Activated B cell treated with CpG ODN at 0.5 μM for 24 hours (primary cell): ENCODE measurements around the gene SMARCA4. TPM values are rescaled to one million over a fixed set of nuclear protein-coding genes. Genes with fewer than 3 reads are reported as not detected.

Experiments
- ATAC-seq: fragments of 200-7000 bp; cut with Tn5 transposase; one replicate; pipeline ENCODE4 v1.10.0; 2021; ENCODE audit warnings: low read depth, mild to moderate bottlenecking, moderate library complexity
- CTCF ChIA-PET: fragments of 350-600 bp; sonication (Branson Sonifier 250); formaldehyde crosslinking; loops from one replicate; lab custom pipeline; 2021; ENCODE audit warnings: antibody characterized with exemption; lab: Charles Lee
- POLR2A ChIA-PET: fragments of 350-600 bp; sonication (Branson Sonifier 250); formaldehyde crosslinking; loops from one replicate; lab custom pipeline; 2021; ENCODE audit warnings: antibody characterized with exemption; lab: Charles Lee
- DNase-seq: peaks from one replicate; pipeline ENCODE4 v3.0.0; 2022
- H3K27ac Mint-ChIP-seq: one replicate; pipeline ENCODE4 v1.8.0; 2020; ENCODE audit warnings: mixed read lengths
- H3K27me3 Mint-ChIP-seq: one replicate; pipeline ENCODE4 v1.8.0; 2021; ENCODE audit warnings: mixed read lengths
- H3K36me3 Mint-ChIP-seq: one replicate; pipeline ENCODE4 v1.8.0; 2021; ENCODE audit warnings: low read depth, mixed read lengths
- H3K4me1 Mint-ChIP-seq: one replicate; pipeline ENCODE4 v1.8.0; 2021; ENCODE audit warnings: mixed read lengths
- H3K4me3 Mint-ChIP-seq: one replicate; pipeline ENCODE4 v1.8.0; 2020; ENCODE audit warnings: mild to moderate bottlenecking, mixed read lengths
- H3K9me3 Mint-ChIP-seq: one replicate; pipeline ENCODE4 v1.8.0; 2020; ENCODE audit warnings: mixed read lengths
- intact Hi-C: fragments of 100-400 bp; cut with micrococcal nuclease; formaldehyde crosslinking; loops from one replicate; pipeline ENCODE4 v1.15.1; 2024
- total RNA-seq: library from RNA; stranded (reverse); gene quantifications from 2 replicates; pipeline ENCODE4 v1.2.3, GENCODE V29; 2022
- TF ChIP-seq, protein P1 (sequence below): fragments of 200-600 bp; IDR thresholded peaks from one replicate; pipeline ENCODE4 v1.8.0; 2022; ENCODE audit warnings: antibody characterized with exemption, mild to moderate bottlenecking

Gene SMARCA4
- total RNA-seq, 1 donor from 2014 or later = 93.6 TPM

- H3K27ac Mint-ChIP-seq = no peak overlapping the region
- ChIA-PET CTCF (interaction anchor here (1.0 to 1.7 kb wide), 2 partner anchors 9 to 82 kb away, joined by 6 to 9 read pairs; no protein-coding TSS in a partner anchor), POLR2A (no interaction called here)
These were observed 83.6 kb downstream of the SMARCA4 start for GRCh38 chr19:11044431-11044830.

GRCh38 chr19:11045536-11045935 lies 84.7 kb downstream of the SMARCA4 start:
- POLR2A ChIA-PET = interaction anchor here (0.6 to 1.0 kb wide), 2 partner anchors 9 to 178 kb away, joined by 3 to 5 read pairs; no protein-coding TSS in a partner anchor
- ATAC-seq (no peak), DNase-seq (no peak)
- Mint-ChIP-seq H3K4me3 (no peak overlapping the region), H3K9me3 (no peaks in the 10 kb centered on the region), H3K36me3 (peaks cover 39% of the 10 kb centered on the region), H3K27me3 (peaks cover 8% of the 10 kb centered on the region), H3K4me1 (peaks cover 49% of the 10 kb centered on the region), H3K27ac (no peak overlapping the region)
- TF ChIP-seq, protein P1, sequence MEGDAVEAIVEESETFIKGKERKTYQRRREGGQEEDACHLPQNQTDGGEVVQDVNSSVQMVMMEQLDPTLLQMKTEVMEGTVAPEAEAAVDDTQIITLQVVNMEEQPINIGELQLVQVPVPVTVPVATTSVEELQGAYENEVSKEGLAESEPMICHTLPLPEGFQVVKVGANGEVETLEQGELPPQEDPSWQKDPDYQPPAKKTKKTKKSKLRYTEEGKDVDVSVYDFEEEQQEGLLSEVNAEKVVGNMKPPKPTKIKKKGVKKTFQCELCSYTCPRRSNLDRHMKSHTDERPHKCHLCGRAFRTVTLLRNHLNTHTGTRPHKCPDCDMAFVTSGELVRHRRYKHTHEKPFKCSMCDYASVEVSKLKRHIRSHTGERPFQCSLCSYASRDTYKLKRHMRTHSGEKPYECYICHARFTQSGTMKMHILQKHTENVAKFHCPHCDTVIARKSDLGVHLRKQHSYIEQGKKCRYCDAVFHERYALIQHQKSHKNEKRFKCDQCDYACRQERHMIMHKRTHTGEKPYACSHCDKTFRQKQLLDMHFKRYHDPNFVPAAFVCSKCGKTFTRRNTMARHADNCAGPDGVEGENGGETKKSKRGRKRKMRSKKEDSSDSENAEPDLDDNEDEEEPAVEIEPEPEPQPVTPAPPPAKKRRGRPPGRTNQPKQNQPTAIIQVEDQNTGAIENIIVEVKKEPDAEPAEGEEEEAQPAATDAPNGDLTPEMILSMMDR = no peak
- intact Hi-C loops = no loop called here
- CTCF ChIA-PET = interaction anchor here (0.7 to 1.7 kb wide), 2 partner anchors 12 to 81 kb away, joined by 3 to 9 read pairs; no protein-coding TSS in a partner anchor

More at GRCh38 chr19:11044431-11044830, 83.6 kb downstream of the SMARCA4 start:
- intact Hi-C loops = no loop called here
- Mint-ChIP-seq H3K9me3 (no peaks in the 10 kb centered on the region), H3K4me3 (no peak overlapping the region), H3K36me3 (peaks cover 39% of the 10 kb centered on the region), H3K4me1 (peaks cover 37% of the 10 kb centered on the region), H3K27me3 (peaks cover 8% of the 10 kb centered on the region)
- no peak for DNase-seq
- TF ChIP-seq, protein P1 = no peak
- ATAC-seq = no peak

DNA sequence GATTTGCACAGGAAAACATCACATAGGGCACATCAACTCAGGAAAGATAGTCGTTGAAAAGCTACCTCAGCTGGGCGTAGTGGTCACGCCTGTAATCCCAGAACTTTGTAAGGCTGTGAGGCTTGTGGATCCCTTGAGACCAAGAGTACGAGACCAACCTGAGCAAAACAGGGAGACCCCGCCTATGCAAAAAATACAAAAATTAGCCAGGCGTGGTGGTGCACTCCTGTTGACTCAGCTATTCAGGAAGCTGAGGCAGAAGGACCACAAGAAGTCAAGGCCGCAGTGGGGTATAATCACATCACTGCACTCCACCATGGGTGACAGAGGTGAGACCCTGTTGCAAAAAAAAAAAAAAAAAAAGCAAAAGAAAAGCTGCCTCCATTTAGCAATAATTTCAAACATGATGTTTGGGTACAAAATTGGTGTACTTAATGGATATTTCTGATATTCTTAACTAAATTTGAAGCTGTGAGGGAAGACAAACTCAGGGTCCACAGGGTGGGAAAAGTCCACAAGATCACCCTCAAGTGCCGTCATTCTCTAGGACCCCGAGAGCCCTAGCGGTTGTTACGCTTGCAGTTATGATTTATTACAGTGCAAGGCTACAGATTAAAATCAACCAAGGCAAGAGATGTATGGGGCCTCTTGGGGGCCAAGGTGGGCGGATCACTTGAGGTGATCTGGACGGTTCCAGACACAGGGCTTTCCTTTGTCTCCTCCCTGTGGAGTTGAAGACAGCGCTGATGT lies 86.0 kb downstream of the SMARCA4 start:
- H3K27me3 Mint-ChIP-seq = peaks cover 8% of the 10 kb centered on the region
- peak overlapping the region; percentile 44 for H3K4me3 Mint-ChIP-seq
- H3K4me1 Mint-ChIP-seq = peaks cover 61% of the 10 kb centered on the region
- ChIA-PET CTCF (interaction anchor here (0.7 to 1.2 kb wide), 2 partner anchors 11 to 161 kb away, joined by 3 read pairs; no protein-coding TSS in a partner anchor), POLR2A (interaction anchor here (0.6 to 1.2 kb wide), 2 partner anchors 46 to 960 kb away, joined by 3 to 6 read pairs; no protein-coding TSS in a partner anchor)
- peaks cover 30% of the 10 kb centered on the region for H3K36me3 Mint-ChIP-seq
- H3K27ac Mint-ChIP-seq = peak overlapping the region; percentile 41
- DNase-seq (no peak), ATAC-seq (peak; percentile 16)
- no peaks in the 10 kb centered on the region for H3K9me3 Mint-ChIP-seq
- intact Hi-C loops = no loop called here
- TF ChIP-seq, protein P1 = no peak

- H3K4me1 Mint-ChIP-seq = peaks cover 72% of the 10 kb centered on the region
- CTCF ChIA-PET = interaction anchor here (1.2 kb wide), 1 partner anchor 106 kb away, joined by 5 read pairs; no protein-coding TSS in a partner anchor
- ATAC-seq = no peak
- H3K27ac Mint-ChIP-seq = no peak overlapping the region
- DNase-seq = no peak
- no peaks in the 10 kb centered on the region for H3K9me3 Mint-ChIP-seq
- H3K27me3 Mint-ChIP-seq = peaks cover 10% of the 10 kb centered on the region
- intact Hi-C loops = no loop called here
- peaks cover 19% of the 10 kb centered on the region for H3K36me3 Mint-ChIP-seq
- peak overlapping the region; percentile 35 for H3K4me3 Mint-ChIP-seq
- POLR2A ChIA-PET = interaction anchor here (1.0 to 1.2 kb wide), 2 partner anchors 41 to 45 kb away, joined by 4 read pairs; partner anchors contain the start of gene LDLR
- TF ChIP-seq, protein P1 = no peak
These were observed 87.0 kb downstream of the SMARCA4 start for GRCh38 chr19:11047866-11048265.
